ENCODE results near the gene XIRP1.

XIRP1 gene

GRCh38 chr3:39192490-39193092, at the start of gene XIRP1:
XIRP1 (minus strand) TSS chr3:39192595; CDS start chr3:39189445, 3,150 bp downstream.
- H3K36me3 ChIP-seq (ENCODE audit: insufficient read depth, low read length), result no peaks in the 10 kb centered on the region
- H3K9me3 ChIP-seq (ENCODE audit: insufficient read depth, low read depth, low read length), result no peaks in the 10 kb centered on the region
- H4K20me1 ChIP-seq (ENCODE audit: insufficient read depth, low read length, poor library complexity, severe bottlenecking), result no peaks in the 10 kb centered on the region
- no peaks in the 10 kb centered on the region for H3K27me3 ChIP-seq (ENCODE audit: insufficient read depth, low read length, poor library complexity, severe bottlenecking)
- no peaks in the 10 kb centered on the region for H3K4me1 ChIP-seq (ENCODE audit: insufficient read depth, low read length, poor library complexity, severe bottlenecking)
- H3K9ac ChIP-seq (ENCODE audit: low read depth, low read length, poor library complexity, severe bottlenecking), result no peak within 1 kb of the TSS
- no peaks in the 10 kb centered on the region for H3F3A ChIP-seq (ENCODE audit: low read depth)
- no peak within 1 kb of the TSS for H3K4me2 ChIP-seq (ENCODE audit: low read depth, low read length, poor library complexity, severe bottlenecking)
- H3K9me2 ChIP-seq (replicated peaks; ENCODE audit: low read depth, low read length), result no peaks in the 10 kb centered on the region
- H3K79me2 ChIP-seq (ENCODE audit: insufficient read depth, low read length), result no peaks in the 10 kb centered on the region
- H2AFZ ChIP-seq (ENCODE audit: low read length), result no peak within 1 kb of the TSS
- no peak for TF ChIP-seq CTCF (conservative IDR thresholded peaks at IDR 0.05; ENCODE audit: low read length)
- no peak for TF ChIP-seq EZH2phosphoT487 (IDR thresholded peaks at IDR 0.05; ENCODE audit: borderline replicate concordance)
- H3K4me3 ChIP-seq (ENCODE audit: low read length, poor library complexity, severe bottlenecking), result no peak within 1 kb of the TSS

- H3K9ac ChIP-seq (ENCODE audit: low read depth, low read length, poor library complexity, severe bottlenecking), result no peak overlapping the region
- no peak overlapping the region for H2AFZ ChIP-seq (ENCODE audit: low read length)
- H3K79me2 ChIP-seq (ENCODE audit: insufficient read depth, low read length), result no peaks in the 10 kb centered on the region
- no peaks in the 10 kb centered on the region for H4K20me1 ChIP-seq (ENCODE audit: insufficient read depth, low read length, poor library complexity, severe bottlenecking)
- H3F3A ChIP-seq (ENCODE audit: low read depth), result no peaks in the 10 kb centered on the region
- no peak overlapping the region for H3K4me2 ChIP-seq (ENCODE audit: low read depth, low read length, poor library complexity, severe bottlenecking)
- no peaks in the 10 kb centered on the region for H3K36me3 ChIP-seq (ENCODE audit: insufficient read depth, low read length)
- no peaks in the 10 kb centered on the region for H3K9me2 ChIP-seq (replicated peaks; ENCODE audit: low read depth, low read length)
- no peaks in the 10 kb centered on the region for H3K4me1 ChIP-seq (ENCODE audit: insufficient read depth, low read length, poor library complexity, severe bottlenecking)
- TF ChIP-seq CTCF (conservative IDR thresholded peaks at IDR 0.05; ENCODE audit: low read length) (no peak), EZH2phosphoT487 (IDR thresholded peaks at IDR 0.05; ENCODE audit: borderline replicate concordance) (no peak)
- H3K4me3 ChIP-seq (ENCODE audit: low read length, poor library complexity, severe bottlenecking), result no peak overlapping the region
- H3K9me3 ChIP-seq (ENCODE audit: insufficient read depth, low read depth, low read length), result no peaks in the 10 kb centered on the region
- H3K27me3 ChIP-seq (ENCODE audit: insufficient read depth, low read length, poor library complexity, severe bottlenecking), result peaks cover 14% of the 10 kb centered on the region
Measured at GRCh38 chr3:39241561-39241960, 49.2 kb upstream of the XIRP1 start.

DNA sequence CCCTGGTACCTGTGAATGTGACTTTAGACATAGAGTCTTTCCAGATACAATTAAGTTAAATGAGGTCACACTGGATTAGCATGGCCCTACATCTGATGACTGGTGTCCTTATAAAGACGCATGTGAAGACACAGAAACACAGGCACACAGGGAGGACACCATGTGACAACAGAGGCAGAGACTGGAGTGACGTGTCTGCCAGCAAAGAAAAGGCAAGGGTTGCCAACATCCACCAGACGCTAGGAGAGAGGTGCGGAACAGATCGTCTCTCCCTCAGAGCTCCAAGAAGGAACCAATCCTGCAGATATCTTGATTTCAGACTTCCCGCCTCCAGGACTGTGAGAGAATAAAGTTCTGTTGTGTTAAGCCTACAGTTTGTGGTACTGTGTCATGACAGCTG, 44.6 kb upstream of the XIRP1 start:
- H2AFZ ChIP-seq (ENCODE audit: low read length), result no peak overlapping the region
- no peaks in the 10 kb centered on the region for H3K9me2 ChIP-seq (replicated peaks; ENCODE audit: low read depth, low read length)
- no peaks in the 10 kb centered on the region for H3K9me3 ChIP-seq (ENCODE audit: insufficient read depth, low read depth, low read length)
- TF ChIP-seq EZH2phosphoT487 (IDR thresholded peaks at IDR 0.05; ENCODE audit: borderline replicate concordance), result no peak
- TF ChIP-seq CTCF (conservative IDR thresholded peaks at IDR 0.05; ENCODE audit: low read length), result no peak
- no peaks in the 10 kb centered on the region for H3F3A ChIP-seq (ENCODE audit: low read depth)
- H3K9ac ChIP-seq (ENCODE audit: low read depth, low read length, poor library complexity, severe bottlenecking), result no peak overlapping the region
- no peaks in the 10 kb centered on the region for H3K79me2 ChIP-seq (ENCODE audit: insufficient read depth, low read length)
- peaks cover 8% of the 10 kb centered on the region for H3K4me1 ChIP-seq (ENCODE audit: insufficient read depth, low read length, poor library complexity, severe bottlenecking)
- H3K36me3 ChIP-seq (ENCODE audit: insufficient read depth, low read length), result no peaks in the 10 kb centered on the region
- H3K4me2 ChIP-seq (ENCODE audit: low read depth, low read length, poor library complexity, severe bottlenecking), result no peak overlapping the region
- no peak overlapping the region for H3K4me3 ChIP-seq (ENCODE audit: low read length, poor library complexity, severe bottlenecking)
- peaks cover 6% of the 10 kb centered on the region for H3K27me3 ChIP-seq (ENCODE audit: insufficient read depth, low read length, poor library complexity, severe bottlenecking)
- no peaks in the 10 kb centered on the region for H4K20me1 ChIP-seq (ENCODE audit: insufficient read depth, low read length, poor library complexity, severe bottlenecking)

All from Loucy (cell line).